Forelimb muscle (tissue), 1 donor: ENCODE results near the gene VMA21. TPM values are rescaled to one million over a fixed set of nuclear protein-coding genes. Genes with fewer than 3 reads are reported as not detected.

Experiments used
- DNase-seq: peaks from one replicate; pipeline ENCODE4 v3.0.0-alpha.2; 2013; ENCODE audit warnings: low read depth
- polyA plus RNA-seq: library from polyadenylated mRNA; unstranded; fragments of 120-200 nt; gene quantifications from one replicate; pipeline ENCODE4 v1.2.1, GENCODE V29; 2013; ENCODE audit not compliant: insufficient read length

The VMA21 gene
- 19.1 TPM for polyA plus RNA-seq

GRCh38 chrX:151396825-151397740, at the start of gene VMA21:
Gene VMA21, plus strand, starts transcription at chrX:151397206. Its CDS starts 103 bp downstream, at chrX:151397309.
- peak; percentile 44 for DNase-seq

- DNase-seq, result no peak
Measured at GRCh38 chrX:151359341-151359740, 37.7 kb upstream of the VMA21 start.

- no peak for DNase-seq
Measured at GRCh38 chrX:151359931-151360871, 36.8 kb upstream of the VMA21 start.

- DNase-seq, result no peak
Measured at GRCh38 chrX:151363316-151363715, 33.7 kb upstream of the VMA21 start.

GRCh38 chrX:151365579-151365978, 31.4 kb upstream of the VMA21 start:
- no peak for DNase-seq

GRCh38 chrX:151370906-151371305, 26.1 kb upstream of the VMA21 start:
- DNase-seq, result no peak

GRCh38 chrX:151384807-151385206, 12.2 kb upstream of the VMA21 start:
- DNase-seq, result no peak

GRCh38 chrX:151386838-151387459, 10.1 kb upstream of the VMA21 start:
- no peak for DNase-seq

GRCh38 chrX:151391722-151392121, 5.3 kb upstream of the VMA21 start:
- no peak for DNase-seq

- no peak for DNase-seq
Measured at GRCh38 chrX:151393514-151393913, 3.5 kb upstream of the VMA21 start.

GRCh38 chrX:151396042-151396824, 773 bp upstream of the VMA21 start:
- DNase-seq, result no peak

- DNase-seq, result no peak
Measured at GRCh38 chrX:151397741-151398070, 700 bp downstream of the VMA21 start.

- DNase-seq, result no peak
Measured at GRCh38 chrX:151398346-151398745, 1.3 kb downstream of the VMA21 start.

- no peak for DNase-seq
Measured at GRCh38 chrX:151402719-151403390, 5.8 kb downstream of the VMA21 start.

- DNase-seq, result no peak
Measured at GRCh38 chrX:151416579-151416978, 19.6 kb downstream of the VMA21 start.

- DNase-seq, result no peak
Measured at GRCh38 chrX:151419782-151420181, 22.8 kb downstream of the VMA21 start.

- no peak for DNase-seq
Measured at GRCh38 chrX:151424505-151424904, 27.5 kb downstream of the VMA21 start.

- no peak for DNase-seq
Measured at GRCh38 chrX:151448509-151448908, 51.5 kb downstream of the VMA21 start.

- DNase-seq, result no peak
Measured at GRCh38 chrX:151458824-151459223, 61.8 kb downstream of the VMA21 start.
